Sigmoid colon (tissue), 7 donors: ENCODE measurements around the gene PDGFD. TPM values are rescaled to one million over a fixed set of nuclear protein-coding genes. Genes with fewer than 3 reads are reported as not detected.

Experiments used
- DNase-seq: peaks from one replicate; pipeline ENCODE4 v3.0.0-alpha.2; 2019
- H3K27ac ChIP-seq, 4 donors: fragments of 200-600 bp; sonication (generic); one replicate each; pipeline ENCODE4 v1.5.1; 2016 to 2019; ENCODE audit warnings: mild to moderate bottlenecking in 1 of 4
- H3K27me3 ChIP-seq, 3 donors: fragments of 200-600 bp; sonication (generic); one replicate each; pipeline ENCODE4 v1.5.1; 2019; ENCODE audit warnings: mild to moderate bottlenecking in 1 of 3
- H3K36me3 ChIP-seq, 4 donors: fragments of 200-600 bp; sonication (generic); one replicate each; pipeline ENCODE4 v1.5.1; 2016 to 2019
- H3K4me1 ChIP-seq, 4 donors: fragments of 200-600 bp; sonication (generic); one replicate each; pipeline ENCODE4 v1.5.1; 2017 to 2019
- H3K4me3 ChIP-seq, 4 donors: fragments of 200-600 bp; sonication (generic); one replicate each; pipeline ENCODE4 v1.5.1; 2017 to 2019; ENCODE audit warnings: mild to moderate bottlenecking in 2 of 4, moderate library complexity in 1 of 4
- H3K9me3 ChIP-seq, 4 donors: fragments of 200-600 bp in 3 of 4; sonication (generic) in 3 of 4; one replicate each; pipeline versions ENCODE4 v1.5.1 to v1.6.1; 2013 to 2019
- CTCF ChIP-seq, 4 experiments: fragments of 450-650 bp in 3 of 4; fragments of 200-600 bp in 1 of 4; IDR thresholded peaks; one replicate each; pipeline ENCODE4 v1.5.1; 2016 to 2019; ENCODE audit warnings: antibody characterized with exemption in 4 of 4, mild to moderate bottlenecking in 3 of 4, moderate library complexity in 2 of 4
- EP300 ChIP-seq, 4 donors: sonication (generic); formaldehyde crosslinking; IDR thresholded peaks; one replicate each; pipeline ENCODE4 v1.6.1; 2017; ENCODE audit warnings: antibody characterized with exemption in 4 of 4
- POLR2A ChIP-seq, 2 donors: fragments of 450-650 bp; IDR thresholded peaks; one replicate each; pipeline ENCODE4 v1.6.1; 2016; ENCODE audit warnings: antibody characterized with exemption in 2 of 2, mild to moderate bottlenecking in 2 of 2, moderate library complexity in 2 of 2
- POLR2AphosphoS5 ChIP-seq, 4 donors: sonication (generic); formaldehyde crosslinking; IDR thresholded peaks; one replicate each; pipeline ENCODE4 v1.6.1; 2017; ENCODE audit warnings: antibody characterized with exemption in 4 of 4
- WGBS, 2 donors: extraction: QIAGEN DNeasy Blood & Tissue Kit; methylation state at CpG; one replicate each; pipeline ENCODE4 v1.1.7; 2013; 5-methylcytosine and 5-hydroxymethylcytosine counted together
- intact Hi-C: fragments of 100-400 bp; cut with DNase I; formaldehyde crosslinking; loops from one replicate; pipeline ENCODE4 v1.15.1; 2023
- polyA plus RNA-seq, 3 donors: library from polyadenylated mRNA; stranded (reverse); fragments of 200-250 nt; gene quantifications; one replicate each; pipeline ENCODE4 v1.2.3, GENCODE V29; 2013
- total RNA-seq, 4 donors: library from RNA; depleted of rRNA; stranded (reverse); fragments of >200 nt; gene quantifications; one replicate each; pipeline ENCODE4 v1.1.0, GENCODE V29; 2016
- donor health status: healthy with polysubstance abuse.
- donor health status: Bipolar disorder and iron deficiency.
- donor health status: healthy.

Gene PDGFD
- total and polyA plus RNA-seq, 7 donors, result 0.69 to 11.6 (median 7.9) TPM

- H3K4me3 ChIP-seq, result no peak overlapping the region
- 13 to 57% methylated on average over 2 of the region's 2 CpGs for WGBS, 2 donors
- no peak overlapping the region for H3K27ac ChIP-seq
- intact Hi-C loops, result no loop called here
- H3K36me3 ChIP-seq, result no peaks in the 10 kb centered on the region
- H3K4me1 ChIP-seq, result peaks cover 0 to 17% (median 11%) of the 10 kb centered on the region in 4 donors
- no peak for TF ChIP-seq CTCF (IDR thresholded peaks at IDR 0.05)
- no peak for TF ChIP-seq POLR2A (IDR thresholded peaks at IDR 0.05)
- TF ChIP-seq EP300 (IDR thresholded peaks at IDR 0.05), result no peak
- TF ChIP-seq POLR2AphosphoS5 (IDR thresholded peaks at IDR 0.05), result no peak
- H3K27me3 ChIP-seq, result no peaks in the 10 kb centered on the region
- H3K9me3 ChIP-seq, result no peaks in the 10 kb centered on the region
- no peak for DNase-seq
Observed at GRCh38 chr11:104005234-104005855, 158.6 kb downstream of the PDGFD start.

- no peaks in the 10 kb centered on the region for H3K36me3 ChIP-seq
- H3K27ac ChIP-seq, result no peak overlapping the region
- no peak for DNase-seq
Observed at GRCh38 chr11:104003491-104003890, 160.5 kb downstream of the PDGFD start.

GRCh38 chr11:104001561-104002056 lies 162.3 kb downstream of the PDGFD start:
- no peak overlapping the region for H3K27ac ChIP-seq
- TF ChIP-seq POLR2AphosphoS5 (IDR thresholded peaks at IDR 0.05) (no peak), POLR2A (IDR thresholded peaks at IDR 0.05) (no peak), CTCF (IDR thresholded peaks at IDR 0.05) (no peak)
- intact Hi-C loops, result no loop called here
- no peak overlapping the region for H3K4me3 ChIP-seq
- no peaks in the 10 kb centered on the region for H3K36me3 ChIP-seq
- no peaks in the 10 kb centered on the region for H3K27me3 ChIP-seq
- DNase-seq, result no peak
- no peaks in the 10 kb centered on the region for H3K9me3 ChIP-seq
- peaks cover 0 to 18% (median 14%) of the 10 kb centered on the region in 4 donors for H3K4me1 ChIP-seq
- 86 to 89% methylated on average over 3 of the region's 3 CpGs for WGBS, 2 donors

More at GRCh38 chr11:104003491-104003890, 160.5 kb downstream of the PDGFD start:
- Histone ChIP-seq H3K9me3 (no peaks in the 10 kb centered on the region), H3K4me3 (no peak overlapping the region), H3K27me3 (no peaks in the 10 kb centered on the region), H3K4me1 (peaks cover 0 to 17% (median 11%) of the 10 kb centered on the region in 4 donors)
- TF ChIP-seq POLR2A (IDR thresholded peaks at IDR 0.05), result no peak
- no peak for TF ChIP-seq POLR2AphosphoS5 (IDR thresholded peaks at IDR 0.05)
- no peak for TF ChIP-seq EP300 (IDR thresholded peaks at IDR 0.05)
- no peak for TF ChIP-seq CTCF (IDR thresholded peaks at IDR 0.05)
- intact Hi-C loops, result no loop called here

GRCh38 chr11:104000798-104001197 lies 163.1 kb downstream of the PDGFD start:
- intact Hi-C loops, result no loop called here
- Histone ChIP-seq H3K9me3 (no peaks in the 10 kb centered on the region), H3K4me3 (no peak overlapping the region), H3K27me3 (no peaks in the 10 kb centered on the region), H3K4me1 (peaks cover 0 to 15% (median 10%) of the 10 kb centered on the region in 4 donors), H3K36me3 (no peaks in the 10 kb centered on the region), H3K27ac (no peak overlapping the region)
- 79 to 90% methylated on average over 5 of the region's 5 CpGs for WGBS, 2 donors
- DNase-seq, result no peak
- TF ChIP-seq POLR2AphosphoS5 (IDR thresholded peaks at IDR 0.05) (no peak), CTCF (IDR thresholded peaks at IDR 0.05) (no peak), EP300 (IDR thresholded peaks at IDR 0.05) (no peak), POLR2A (IDR thresholded peaks at IDR 0.05) (no peak)
